KBM-7 (cell line): ENCODE results near the gene CCNY.

Source experiments
- DNase-seq: peaks from one replicate; pipeline ENCODE4 v3.0.0-alpha.2; 2015
- in situ Hi-C: fragments of 300-500 bp; cut with MboI; formaldehyde crosslinking; loops from 2 replicates; pipeline ENCODE4 v1.14.3; 2020; ENCODE audit warnings: low sequenced_read_pairs, low pct_unique_long_range_greater_than_20kb, mixed read lengths

Gene CCNY

GRCh38 chr10:35375091-35375765 lies 38.9 kb downstream of the CCNY start:
- no peak for DNase-seq
- in situ Hi-C loops, result no loop called here

DNA sequence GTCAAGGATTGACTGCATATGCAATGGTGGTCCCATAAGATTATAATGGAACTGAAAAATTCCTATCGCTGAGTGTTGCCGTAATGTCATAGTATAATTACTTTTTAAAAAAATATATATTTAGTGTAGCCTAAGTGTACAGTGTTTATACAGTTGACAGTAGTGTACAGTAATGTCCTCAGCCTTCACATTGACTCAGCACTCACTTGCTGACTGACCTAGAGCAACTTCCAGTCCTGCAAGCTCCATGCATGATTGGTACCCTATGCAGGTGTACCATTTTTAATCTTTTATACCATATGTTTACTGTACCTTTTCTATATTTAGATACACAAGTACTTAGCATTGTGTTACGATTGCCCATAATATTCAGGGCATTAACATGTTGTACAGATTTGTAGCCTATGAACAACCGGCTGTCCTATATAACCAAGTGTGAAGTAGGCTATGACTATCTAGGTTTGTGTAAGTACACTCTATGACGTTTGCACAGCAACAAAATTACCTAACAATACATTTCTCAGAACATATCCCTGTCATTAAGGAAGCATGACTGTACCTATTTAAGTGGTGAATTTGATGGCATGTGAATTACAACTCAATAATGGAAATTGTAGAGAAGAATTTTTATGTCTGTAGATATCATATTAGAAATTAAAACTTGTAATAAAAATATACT lies 40.9 kb downstream of the CCNY start:
- in situ Hi-C loops, result no loop called here
- no peak for DNase-seq

DNA sequence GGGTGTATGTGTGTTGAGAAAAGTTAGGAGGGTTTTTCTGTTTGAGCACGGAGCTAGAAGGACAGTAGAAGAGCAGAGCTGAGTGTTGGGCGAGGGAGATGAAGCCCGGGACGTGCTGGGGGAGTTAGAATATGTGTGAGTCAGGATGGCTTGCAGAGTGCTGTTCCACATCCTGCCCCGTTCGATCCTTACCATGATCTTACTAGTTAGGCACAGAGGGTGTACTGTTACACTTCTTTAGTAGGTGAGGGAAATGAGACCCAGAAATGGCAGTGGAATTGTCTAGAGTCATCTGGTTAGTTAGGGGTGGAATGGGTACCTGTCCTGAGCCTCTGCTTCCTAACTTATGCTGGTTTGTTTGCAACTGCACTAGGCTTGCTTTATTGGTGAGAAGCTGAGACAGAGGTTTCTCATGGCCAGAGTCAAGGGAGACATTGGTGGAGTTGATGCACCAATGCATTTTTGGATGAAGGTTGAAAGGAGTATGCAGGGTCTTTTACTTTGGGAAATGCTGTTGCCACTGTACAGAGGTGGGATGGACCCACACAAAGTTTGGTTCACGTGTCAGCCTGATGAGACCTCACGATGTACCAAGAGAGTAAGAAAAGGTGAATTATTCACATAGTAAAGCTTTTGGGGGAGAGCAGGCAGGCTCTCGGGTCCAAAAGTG lies 42.4 kb downstream of the CCNY start:
- in situ Hi-C loops, result no loop called here

DNA sequence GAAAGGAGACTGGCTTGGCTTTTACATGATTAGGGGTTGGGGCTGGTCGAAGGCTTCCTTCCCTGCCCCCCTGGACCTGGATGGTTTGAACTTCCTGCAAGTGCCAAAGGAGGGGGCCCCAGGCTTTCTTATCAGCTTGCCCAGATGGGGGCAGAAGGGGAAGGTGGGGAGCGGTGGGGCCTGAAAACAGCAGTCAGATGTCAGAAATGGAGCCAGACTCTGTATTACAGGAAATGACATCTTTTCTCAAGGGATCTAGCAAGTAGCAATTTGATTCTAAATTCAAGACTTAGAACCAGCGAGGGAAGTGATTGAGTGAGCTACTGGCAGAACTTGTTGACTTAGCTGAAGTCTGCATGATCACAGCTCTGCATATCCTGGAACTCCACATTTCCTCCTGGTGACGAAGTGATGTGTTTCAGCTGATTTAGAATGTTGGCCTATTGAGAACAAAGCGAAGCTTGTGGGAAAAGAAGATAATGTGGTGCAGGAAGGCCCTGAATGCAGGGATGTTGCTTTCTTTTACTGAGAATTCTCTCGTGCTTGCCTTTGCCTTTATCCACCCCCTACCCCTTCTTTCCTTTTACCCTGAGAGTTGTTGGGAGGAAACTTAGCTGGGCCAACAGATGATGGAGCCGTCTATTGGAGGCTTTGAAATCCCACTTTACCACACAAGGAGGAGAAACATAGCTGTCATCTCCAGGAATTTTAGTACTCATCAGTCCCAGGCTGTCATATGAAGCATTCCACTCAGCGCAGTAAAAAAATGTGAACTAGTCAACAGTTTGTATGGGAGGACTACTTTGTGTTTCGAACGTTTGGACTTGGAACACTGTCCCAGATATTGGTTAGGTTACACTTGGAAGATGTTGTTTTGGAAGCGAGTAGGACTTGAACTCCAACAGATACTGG lies 43.2 kb downstream of the CCNY start:
- in situ Hi-C loops, result no loop called here

More for the DNA sequence above, 42.4 kb downstream of the CCNY start:
- peak; percentile 51 for DNase-seq

DNA sequence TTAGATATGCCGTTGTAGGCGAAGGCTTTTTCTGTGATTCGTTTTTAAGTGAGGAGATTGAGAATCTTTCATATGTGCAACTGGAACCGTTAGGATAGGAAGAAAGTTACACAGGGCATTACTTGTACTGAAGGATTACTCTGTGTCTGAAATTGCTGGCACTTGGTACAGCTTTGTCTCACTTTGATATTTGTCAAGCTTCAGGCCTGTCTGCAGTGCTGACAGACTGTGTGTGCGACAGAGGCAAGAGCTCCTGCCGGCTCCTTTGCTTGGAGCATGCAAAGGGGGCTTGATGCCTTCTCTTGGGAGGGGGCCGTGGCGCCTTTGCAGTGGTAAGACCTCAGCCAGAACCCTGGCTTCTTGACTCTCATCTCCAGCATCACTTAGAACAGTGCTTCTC lies 45.8 kb downstream of the CCNY start:
- no peak for DNase-seq
- in situ Hi-C loops, result no loop called here

More for the DNA sequence above, 43.2 kb downstream of the CCNY start:
- DNase-seq, result peak; percentile 94

GRCh38 chr10:35384265-35384868 lies 48.1 kb downstream of the CCNY start:
- in situ Hi-C loops, result no loop called here
- no peak for DNase-seq

- DNase-seq, result peak; percentile 40
Measured at GRCh38 chr10:35386594-35387174, 50.4 kb downstream of the CCNY start.

GRCh38 chr10:35387768-35388167 lies 51.5 kb downstream of the CCNY start:
- in situ Hi-C loops, result no loop called here
- no peak for DNase-seq

More at GRCh38 chr10:35386594-35387174, 50.4 kb downstream of the CCNY start:
- in situ Hi-C loops, result no loop called here

GRCh38 chr10:35388197-35388596 lies 51.9 kb downstream of the CCNY start:
- no peak for DNase-seq
- in situ Hi-C loops, result no loop called here

- DNase-seq, result no peak
- in situ Hi-C loops, result no loop called here
Measured at GRCh38 chr10:35388682-35389081, 52.4 kb downstream of the CCNY start.

- in situ Hi-C loops, result no loop called here
- DNase-seq, result no peak
Measured at GRCh38 chr10:35390161-35390840, 54.0 kb downstream of the CCNY start.

DNA sequence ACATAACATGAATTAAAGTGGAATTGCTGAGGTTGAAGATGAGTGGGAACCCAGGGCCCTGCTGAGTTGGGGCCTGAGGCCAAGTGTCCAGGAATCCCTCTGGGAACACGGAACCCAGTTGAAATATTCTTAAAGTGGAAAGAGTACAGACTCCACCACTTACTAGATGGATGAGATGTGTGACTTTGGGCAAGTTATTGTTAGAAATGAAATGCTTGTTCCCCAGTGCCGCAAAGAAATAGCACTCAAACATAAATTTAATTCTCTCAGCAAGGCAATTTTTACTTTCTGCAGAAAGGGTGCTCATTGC lies 54.5 kb downstream of the CCNY start:
- no peak for DNase-seq
- in situ Hi-C loops, result no loop called here

DNA sequence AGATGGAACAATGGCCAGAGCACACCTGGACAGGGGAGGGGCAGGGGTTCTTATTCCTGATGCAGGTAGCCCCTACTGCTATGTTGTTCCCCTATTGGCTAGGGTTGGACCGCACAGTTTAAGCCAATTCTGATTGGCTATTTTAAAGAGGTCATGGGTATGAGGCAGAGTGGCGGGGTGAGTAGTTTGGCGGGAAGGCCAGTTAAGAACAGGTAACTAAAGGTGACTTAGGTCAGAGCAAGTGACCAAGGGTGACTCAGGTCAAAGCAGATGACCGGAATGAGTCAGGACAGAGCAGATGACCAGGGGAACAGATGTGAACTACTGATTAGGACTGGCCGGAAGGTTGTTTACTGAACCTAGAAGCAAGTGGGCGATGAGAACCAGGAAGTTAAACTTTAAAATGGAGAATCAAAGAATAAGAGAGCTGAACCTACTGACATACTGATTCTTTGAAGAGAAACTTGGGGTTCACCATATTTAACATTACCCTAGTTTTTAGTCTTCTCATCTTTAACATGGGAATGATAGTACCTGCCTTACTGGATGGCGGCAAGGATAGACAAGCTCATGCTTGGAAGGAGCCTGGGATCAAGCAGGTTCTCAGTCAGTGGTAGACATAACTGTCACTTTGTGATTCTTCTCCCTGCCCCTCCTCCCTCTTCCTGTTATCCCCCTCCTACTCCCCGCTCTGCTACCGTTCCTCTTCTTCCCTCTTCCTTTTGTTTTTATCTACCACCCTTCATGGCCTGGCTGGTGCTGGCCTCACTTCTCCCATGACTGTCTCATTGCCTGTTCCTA lies 55.0 kb downstream of the CCNY start:
- peak; percentile 55 for DNase-seq
- in situ Hi-C loops, result no loop called here

DNA sequence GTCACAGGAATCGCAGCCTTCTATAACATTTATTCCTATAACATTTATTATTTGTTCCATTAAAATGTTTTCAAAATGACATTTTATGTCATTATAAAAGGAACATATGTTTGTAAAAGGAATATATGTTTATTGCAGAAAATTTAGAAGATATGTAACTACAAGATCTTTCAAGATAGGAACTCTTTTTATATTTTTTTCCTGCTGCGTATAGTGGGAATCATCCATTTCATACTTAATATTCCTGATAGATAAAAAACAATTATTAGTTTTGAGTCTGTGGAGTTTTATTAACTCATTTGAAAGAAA lies 55.6 kb downstream of the CCNY start:
- no peak for DNase-seq
- in situ Hi-C loops, result no loop called here

- DNase-seq, result no peak
- in situ Hi-C loops, result no loop called here
Measured at GRCh38 chr10:35392482-35393228, 56.3 kb downstream of the CCNY start.

- DNase-seq, result no peak
- in situ Hi-C loops, result no loop called here
Measured at GRCh38 chr10:35394411-35394851, 58.1 kb downstream of the CCNY start.

DNA sequence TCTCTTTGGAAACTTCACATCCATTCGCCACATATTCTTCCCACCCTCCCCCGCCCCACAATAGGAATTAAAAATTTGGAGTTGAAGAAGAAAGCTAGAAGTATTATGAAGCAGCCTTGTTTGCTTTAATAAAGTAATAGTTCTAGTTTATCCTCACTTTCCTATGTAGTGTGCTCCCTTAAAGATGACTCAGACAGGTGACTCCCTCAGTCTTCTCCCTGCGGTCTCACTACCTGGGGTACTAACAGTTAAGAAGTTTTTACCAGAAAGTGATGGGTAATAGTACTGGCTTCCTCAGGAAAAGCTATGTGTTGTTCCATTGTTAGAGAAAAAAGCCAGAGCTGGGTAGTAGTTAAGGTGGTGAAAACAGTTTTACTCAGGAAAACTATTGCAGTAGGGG lies 58.6 kb downstream of the CCNY start:
- in situ Hi-C loops, result no loop called here
- DNase-seq, result no peak
